GM19099 (cell line): ENCODE data around the gene CXorf58.

Experiments
- POLR2A ChIP-seq: IDR thresholded peaks from 3 replicates; pipeline ENCODE4 v1.6.1; 2011; ENCODE audit warnings: low read depth; ENCODE audit not compliant: insufficient read length; ENCODE audit errors: extremely low read depth

The CXorf58 gene

GRCh38 chrX:23907498-23908218 is at the start of gene CXorf58, which contains the start of gene APOO:
TSS of gene CXorf58 (plus strand) at chrX:23908006. CDS start at chrX:23910303, 2,297 bp downstream.
TSS of gene APOO (minus strand) at chrX:23907938. CDS start at chrX:23907702, 236 bp downstream.
- peak; percentile 64 for TF ChIP-seq POLR2A

GRCh38 chrX:23861215-23861896 is 46.5 kb upstream of the CXorf58 start:
- TF ChIP-seq POLR2A: no peak

- TF ChIP-seq POLR2A: no peak
Observed at GRCh38 chrX:23864742-23865326, 43.0 kb upstream of the CXorf58 start.

GRCh38 chrX:23870041-23870440 is 37.8 kb upstream of the CXorf58 start:
- TF ChIP-seq POLR2A: no peak

- TF ChIP-seq POLR2A: no peak
Observed at GRCh38 chrX:23871905-23872546, 35.8 kb upstream of the CXorf58 start.

GRCh38 chrX:23879380-23880090 is 28.3 kb upstream of the CXorf58 start:
- TF ChIP-seq POLR2A: no peak

GRCh38 chrX:23883737-23884354 is 24.0 kb upstream of the CXorf58 start:
- TF ChIP-seq POLR2A: no peak

GRCh38 chrX:23884427-23885024 is 23.3 kb upstream of the CXorf58 start:
- TF ChIP-seq POLR2A: no peak

GRCh38 chrX:23885803-23886202 is 22.0 kb upstream of the CXorf58 start:
- TF ChIP-seq POLR2A: no peak

GRCh38 chrX:23887451-23887850 is 20.4 kb upstream of the CXorf58 start:
- TF ChIP-seq POLR2A: no peak

GRCh38 chrX:23887918-23888317 is 19.9 kb upstream of the CXorf58 start:
- no peak for TF ChIP-seq POLR2A

GRCh38 chrX:23888887-23889501 is 18.8 kb upstream of the CXorf58 start:
- no peak for TF ChIP-seq POLR2A

- no peak for TF ChIP-seq POLR2A
Observed at GRCh38 chrX:23890933-23891332, 16.9 kb upstream of the CXorf58 start.
